ENCODE data around the gene SPINK2. TPM values are rescaled to one million over a fixed set of nuclear protein-coding genes. Genes with fewer than 3 reads are reported as not detected.

Gene SPINK2
- total and polyA plus RNA-seq, 2 donors (not counting 3 experiments of a cell fraction or from before 2014, with no cell fraction given): 0.71 TPM; not detected in 1

GRCh38 chr4:56791316-56791715 lies 30.2 kb downstream of the SPINK2 start:
- TF ChIP-seq MAX (IDR thresholded peaks at IDR 0.05; ENCODE audit: insufficient read depth, insufficient read length) (no peak), EZH2 (IDR thresholded peaks at IDR 0.05; ENCODE audit: borderline replicate concordance, low read depth, low read length, severe bottlenecking) (no peak), MYC (IDR thresholded peaks at IDR 0.05; ENCODE audit: low read depth, low read length) (no peak), POLR2AphosphoS5 (IDR thresholded peaks at IDR 0.05; ENCODE audit: insufficient read depth, low read depth, low read length) (no peak), CTCF (IDR thresholded peaks at IDR 0.05; ENCODE audit: extremely low read depth in 1 of 2, insufficient read depth in 1 of 2, low read depth in 1 of 2, low read length in 2 of 2) (no peak), GATA2 (IDR thresholded peaks at IDR 0.05; ENCODE audit: insufficient read depth, insufficient read length, low read depth, low read length) (no peak), JUN (IDR thresholded peaks at IDR 0.05; ENCODE audit: borderline replicate concordance, insufficient read depth, insufficient read length, low read depth) (no peak), POLR2A (IDR thresholded peaks at IDR 0.05; ENCODE audit: low read depth, low read length) (no peak), FOS (IDR thresholded peaks at IDR 0.05; ENCODE audit: borderline replicate concordance, insufficient read depth, low read length) (no peak)
- FAIRE-seq (no peak), DNase-seq (ENCODE audit: low read depth, low spot score) (no peak)
- POLR2A ChIA-PET: no interaction called here
- BruUV-seq (replicated peaks): no TSS peak
- dilution Hi-C loops (cut with MboI; ENCODE audit: extremely low pct_ligation_motif_present, low sequenced_read_pairs): no loop called here
- no peak overlapping the region for H3K4me2 ChIP-seq (ENCODE audit: insufficient read depth, low read length)
- no peak overlapping the region for H3K9ac ChIP-seq (replicated peaks; ENCODE audit: extremely low read depth, insufficient read depth, low read length)
- H3K27ac ChIP-seq (ENCODE audit: insufficient read depth, low read depth, low read length): no peak overlapping the region
- intact Hi-C loops (cut with micrococcal nuclease): no loop called here
- CTCF ChIA-PET: interaction anchor here (1.3 kb wide), 1 partner anchor 14 kb away, joined by 4 read pairs; no protein-coding TSS in a partner anchor
- no peak overlapping the region for H3K4me3 ChIP-seq (replicated peaks in 1 of 3; ENCODE audit: insufficient read depth in 1 of 3, low read depth in 1 of 3, low read length in 3 of 3)
- H3K27me3 ChIP-seq (ENCODE audit: control insufficient read depth in 2 of 2, insufficient read depth in 2 of 2, low read length in 2 of 2): no peaks in the 10 kb centered on the region
- H3K4me1 ChIP-seq (ENCODE audit: control insufficient read depth, extremely low read depth, insufficient read depth, low read length): no peaks in the 10 kb centered on the region
- H3K36me3 ChIP-seq (ENCODE audit: control insufficient read depth in 2 of 2, extremely low read depth in 1 of 2, insufficient read depth in 2 of 2, low read length in 2 of 2): no peaks in the 10 kb centered on the region
- H3K9me3 ChIP-seq (replicated peaks; ENCODE audit: control insufficient read depth, insufficient read depth, low read length): no peaks in the 10 kb centered on the region
- H4K20me1 ChIP-seq (replicated peaks; ENCODE audit: control insufficient read depth, extremely low read depth, insufficient read depth, low read length): no peaks in the 10 kb centered on the region
- no peaks in the 10 kb centered on the region for H3K9me1 ChIP-seq (replicated peaks; ENCODE audit: control insufficient read depth, extremely low read depth, insufficient read depth, low read length)
- H2AFZ ChIP-seq (ENCODE audit: low read depth, low read length): no peak overlapping the region
- no peaks in the 10 kb centered on the region for H3K79me2 ChIP-seq (ENCODE audit: control insufficient read depth, insufficient read depth, low read length)

Data from endothelial cell of umbilical vein (primary cell).